BJ (cell line): ENCODE data around the gene RNMT. TPM values are rescaled to one million over a fixed set of nuclear protein-coding genes. Genes with fewer than 3 reads are reported as not detected.
"Not testable (repeated sequence)": the region's sequence is repeated elsewhere in the genome, so short reads cannot be mapped to it uniquely, and the experiment has no call there.

Experiments used
- CTCF ChIA-PET: fragments of 350-600 bp; formaldehyde crosslinking; extraction: SDS; loops from one replicate; lab custom pipeline; 2021; ENCODE audit warnings: antibody characterized with exemption, inconsistent platforms; lab: Yijun Ruan, JAX
- POLR2A ChIA-PET: fragments of 300-600 bp; sonication (Branson Sonifier 250); formaldehyde crosslinking; extraction: SDS; loops from one replicate; lab custom pipeline; 2021; ENCODE audit warnings: antibody characterized with exemption; lab: Charles Lee
- DNase-seq: peaks from one replicate; pipeline ENCODE4 v3.0.0-alpha.2; 2011; ENCODE audit warnings: low read depth
- H3K27me3 ChIP-seq: 2 replicates; pipeline ENCODE4 v1.6.0; 2011; ENCODE audit warnings: low read length; ENCODE audit not compliant: control insufficient read depth, insufficient read depth
- H3K36me3 ChIP-seq: 2 replicates; pipeline ENCODE4 v1.5.1; 2011; ENCODE audit warnings: low read length; ENCODE audit not compliant: control insufficient read depth, insufficient read depth
- H3K4me3 ChIP-seq: 2 replicates; pipeline ENCODE4 v1.5.1; 2011; ENCODE audit warnings: low read depth, mild to moderate bottlenecking, control low read depth, low read length
- CTCF ChIP-seq: IDR thresholded peaks from 2 replicates; pipeline ENCODE4 v1.5.1; 2011; ENCODE audit warnings: low read depth, mild to moderate bottlenecking, control low read depth, inconsistent platforms, low read length, moderate library complexity; ENCODE audit not compliant: insufficient read depth
- polyA plus RNA-seq: library from polyadenylated mRNA; depleted of rRNA; stranded (reverse); fragments of >200 nt; gene quantifications from 2 replicates; pipeline ENCODE4 v1.2.3, GENCODE V29; 2011

RNMT gene
- polyA plus RNA-seq, 1 experiment: 10.7 TPM

- no peak for TF ChIP-seq CTCF
- Histone ChIP-seq H3K36me3 (peaks cover 3% of the 10 kb centered on the region), H3K27me3 (no peaks in the 10 kb centered on the region), H3K4me3 (no peak overlapping the region)
- ChIA-PET CTCF (no interaction called here), POLR2A (no interaction called here)
- no peak for DNase-seq
Measured at GRCh38 chr18:13688191-13689136, 38.0 kb upstream of the RNMT start.

- POLR2A ChIA-PET, DNase-seq, CTCF ChIA-PET, H3K27me3 ChIP-seq, H3K4me3 ChIP-seq, H3K36me3 ChIP-seq: not testable (repeated sequence)
Measured at GRCh38 chr18:13690060-13690459, 36.4 kb upstream of the RNMT start.

- H3K27me3 ChIP-seq, POLR2A ChIA-PET, H3K36me3 ChIP-seq, CTCF ChIA-PET, DNase-seq, H3K4me3 ChIP-seq: not testable (repeated sequence)
Measured at GRCh38 chr18:13695337-13695736, 31.1 kb upstream of the RNMT start.

GRCh38 chr18:13696961-13697360 is 29.5 kb upstream of the RNMT start:
- TF ChIP-seq CTCF: no peak
- H3K36me3 ChIP-seq: no peaks in the 10 kb centered on the region
- DNase-seq: no peak
- ChIA-PET POLR2A (no interaction called here), CTCF (no interaction called here)
- H3K27me3 ChIP-seq: no peaks in the 10 kb centered on the region
- no peak overlapping the region for H3K4me3 ChIP-seq

- POLR2A ChIA-PET: no interaction called here
- CTCF ChIA-PET: interaction anchor here (2.5 kb wide), 1 partner anchor 21 kb away, joined by 6 read pairs; no protein-coding TSS in a partner anchor
- Histone ChIP-seq H3K27me3 (no peaks in the 10 kb centered on the region), H3K36me3 (no peaks in the 10 kb centered on the region), H3K4me3 (no peak overlapping the region)
- DNase-seq: no peak
- no peak for TF ChIP-seq CTCF
Measured at GRCh38 chr18:13700153-13700552, 26.3 kb upstream of the RNMT start.

GRCh38 chr18:13703899-13704298 is 22.6 kb upstream of the RNMT start:
- no peak for DNase-seq
- H3K4me3 ChIP-seq: no peak overlapping the region
- no peaks in the 10 kb centered on the region for H3K27me3 ChIP-seq
- no peaks in the 10 kb centered on the region for H3K36me3 ChIP-seq
- ChIA-PET CTCF (interaction anchor here (1.2 to 2.1 kb wide), 2 partner anchors 10 to 12 kb away, joined by 3 to 5 read pairs; no protein-coding TSS in a partner anchor), POLR2A (no interaction called here)
- no peak for TF ChIP-seq CTCF
